PFSK-1 (cell line): Measurements from ENCODE around the gene SKIC2.

ENCODE experiments used
- POLR2AphosphoS5 ChIP-seq: IDR thresholded peaks from 2 replicates; pipeline ENCODE4 v1.6.1; 2012; ENCODE audit warnings: low read depth, mild to moderate bottlenecking, control low read depth, low read length, moderate library complexity
- TF ChIP-seq, protein P1 (sequence below), 2 experiments: IDR thresholded peaks; 2 replicates each; pipeline versions ENCODE4 v1.6.1 to v1.8.0; 2011 to 2012; ENCODE audit warnings: low read depth in 2 of 2, low read length in 2 of 2, control low read depth in 1 of 2, inconsistent platforms in 1 of 2, mild to moderate bottlenecking in 1 of 2, moderate library complexity in 1 of 2; ENCODE audit not compliant: insufficient read depth in 1 of 2

DNA sequence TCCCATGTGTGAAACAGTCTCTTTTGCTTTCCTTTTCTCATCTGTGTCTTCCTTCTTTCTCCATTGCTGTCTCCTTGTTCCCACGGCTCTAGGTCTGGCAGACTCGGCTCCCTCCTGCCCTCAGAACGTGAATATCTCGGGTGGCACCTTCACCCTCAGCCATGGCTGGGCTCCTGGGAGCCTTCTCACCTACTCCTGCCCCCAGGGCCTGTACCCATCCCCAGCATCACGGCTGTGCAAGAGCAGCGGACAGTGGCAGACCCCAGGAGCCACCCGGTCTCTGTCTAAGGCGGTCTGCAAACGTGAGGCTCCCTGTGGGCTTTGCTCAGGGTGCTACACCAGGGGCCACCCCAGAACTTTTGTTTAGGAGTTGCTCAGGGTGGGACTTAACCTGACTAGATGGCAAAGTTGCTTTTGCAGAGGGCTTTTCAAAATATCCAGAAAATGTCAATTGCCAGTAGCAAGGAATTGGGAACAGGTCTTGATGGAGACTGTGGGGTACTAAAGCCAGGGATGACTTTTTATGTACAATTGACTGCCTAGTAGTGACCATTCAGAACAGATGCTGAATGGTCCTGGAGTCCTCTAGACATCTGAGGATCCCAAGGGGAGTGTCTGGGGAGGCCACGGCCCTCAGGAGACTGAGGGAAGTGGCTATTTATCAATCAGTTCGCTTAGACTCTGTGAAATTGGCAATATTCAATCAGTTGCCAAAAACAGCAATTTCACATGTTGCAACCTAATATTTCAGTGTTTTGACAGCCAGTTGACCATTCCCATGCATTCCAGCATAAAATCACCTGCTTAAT, 30.9 kb upstream of the SKIC2 start:
- no peak for TF ChIP-seq POLR2AphosphoS5
- TF ChIP-seq, protein P1, sequence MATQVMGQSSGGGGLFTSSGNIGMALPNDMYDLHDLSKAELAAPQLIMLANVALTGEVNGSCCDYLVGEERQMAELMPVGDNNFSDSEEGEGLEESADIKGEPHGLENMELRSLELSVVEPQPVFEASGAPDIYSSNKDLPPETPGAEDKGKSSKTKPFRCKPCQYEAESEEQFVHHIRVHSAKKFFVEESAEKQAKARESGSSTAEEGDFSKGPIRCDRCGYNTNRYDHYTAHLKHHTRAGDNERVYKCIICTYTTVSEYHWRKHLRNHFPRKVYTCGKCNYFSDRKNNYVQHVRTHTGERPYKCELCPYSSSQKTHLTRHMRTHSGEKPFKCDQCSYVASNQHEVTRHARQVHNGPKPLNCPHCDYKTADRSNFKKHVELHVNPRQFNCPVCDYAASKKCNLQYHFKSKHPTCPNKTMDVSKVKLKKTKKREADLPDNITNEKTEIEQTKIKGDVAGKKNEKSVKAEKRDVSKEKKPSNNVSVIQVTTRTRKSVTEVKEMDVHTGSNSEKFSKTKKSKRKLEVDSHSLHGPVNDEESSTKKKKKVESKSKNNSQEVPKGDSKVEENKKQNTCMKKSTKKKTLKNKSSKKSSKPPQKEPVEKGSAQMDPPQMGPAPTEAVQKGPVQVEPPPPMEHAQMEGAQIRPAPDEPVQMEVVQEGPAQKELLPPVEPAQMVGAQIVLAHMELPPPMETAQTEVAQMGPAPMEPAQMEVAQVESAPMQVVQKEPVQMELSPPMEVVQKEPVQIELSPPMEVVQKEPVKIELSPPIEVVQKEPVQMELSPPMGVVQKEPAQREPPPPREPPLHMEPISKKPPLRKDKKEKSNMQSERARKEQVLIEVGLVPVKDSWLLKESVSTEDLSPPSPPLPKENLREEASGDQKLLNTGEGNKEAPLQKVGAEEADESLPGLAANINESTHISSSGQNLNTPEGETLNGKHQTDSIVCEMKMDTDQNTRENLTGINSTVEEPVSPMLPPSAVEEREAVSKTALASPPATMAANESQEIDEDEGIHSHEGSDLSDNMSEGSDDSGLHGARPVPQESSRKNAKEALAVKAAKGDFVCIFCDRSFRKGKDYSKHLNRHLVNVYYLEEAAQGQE (IDR thresholded peaks at IDR 0.05; ENCODE audit: insufficient read depth in 1 of 2, low read depth in 2 of 2, low read length in 2 of 2), result no peak
